Mesenchymal stem cell (in vitro differentiated cells and primary cell): ENCODE measurements around the gene PIAS4.
A peak's percentile ranks its signal among the peaks of the same experiment; 100 is the strongest.

Source experiments
- DNase-seq: peaks from one replicate; pipeline ENCODE4 v3.0.0-alpha.2; 2013
- H2AFZ ChIP-seq: one replicate; pipeline ENCODE4 v1.6.1; 2013; ENCODE audit warnings: low read depth, mild to moderate bottlenecking, control low read depth, inconsistent platforms, low read length, moderate library complexity
- H2AK5ac ChIP-seq: 2 replicates; pipeline ENCODE4 v1.6.1; 2013; ENCODE audit warnings: low read length, moderate library complexity, mild to moderate bottlenecking, inconsistent platforms; ENCODE audit not compliant: severe bottlenecking
- H2BK120ac ChIP-seq: one replicate; pipeline ENCODE4 v1.6.1; 2013; ENCODE audit warnings: low read depth, mild to moderate bottlenecking, inconsistent platforms, low read length, moderate library complexity
- H2BK12ac ChIP-seq, 2 experiments: one replicate each; pipeline ENCODE4 v1.6.1; 2013; ENCODE audit warnings: inconsistent platforms in 2 of 2, low read length in 2 of 2, mild to moderate bottlenecking in 2 of 2, moderate library complexity in 2 of 2, control low read depth in 1 of 2
- H2BK15ac ChIP-seq: one replicate; pipeline ENCODE4 v1.6.1; 2013; ENCODE audit warnings: mild to moderate bottlenecking, low read depth, inconsistent platforms; ENCODE audit not compliant: poor library complexity, severe bottlenecking
- H2BK5ac ChIP-seq: 2 replicates; pipeline ENCODE4 v1.6.1; 2013; ENCODE audit warnings: low read depth, mild to moderate bottlenecking, low read length, control low read depth, inconsistent platforms; ENCODE audit not compliant: poor library complexity, severe bottlenecking
- H3K14ac ChIP-seq, 2 experiments: one replicate each; pipeline ENCODE4 v1.6.1; 2013; ENCODE audit warnings: inconsistent platforms in 2 of 2, low read length in 2 of 2, control low read depth in 1 of 2, mild to moderate bottlenecking in 1 of 2, moderate library complexity in 1 of 2
- H3K18ac ChIP-seq, 2 experiments: one replicate each; pipeline ENCODE4 v1.6.1; 2013; ENCODE audit warnings: inconsistent platforms in 2 of 2, low read length in 2 of 2, control low read depth in 1 of 2, low read depth in 1 of 2, mild to moderate bottlenecking in 1 of 2
- H3K23ac ChIP-seq, 2 experiments: one replicate each; pipeline ENCODE4 v1.6.1; 2013; ENCODE audit warnings: inconsistent platforms in 2 of 2, low read length in 2 of 2, mild to moderate bottlenecking in 2 of 2, moderate library complexity in 2 of 2, control low read depth in 1 of 2
- H3K27ac ChIP-seq: 2 replicates; pipeline ENCODE4 v1.5.1; 2013; ENCODE audit warnings: mild to moderate bottlenecking, moderate library complexity, low read length, control low read depth, inconsistent platforms; ENCODE audit not compliant: poor library complexity, severe bottlenecking
- H3K27me3 ChIP-seq, 2 experiments: 2 replicates each; pipeline versions ENCODE4 v1.6.1 to v1.7.0; 2013; ENCODE audit warnings: low read length in 2 of 2, mild to moderate bottlenecking in 2 of 2, moderate library complexity in 2 of 2, control low read depth in 1 of 2, inconsistent platforms in 1 of 2; ENCODE audit not compliant: control insufficient read depth in 1 of 2, insufficient read depth in 1 of 2
- H3K36me3 ChIP-seq, 2 experiments: 2 replicates each; pipeline versions ENCODE4 v1.6.1 to v1.7.0; 2013; ENCODE audit warnings: low read length in 2 of 2, control low read depth in 1 of 2, inconsistent platforms in 1 of 2, low read depth in 1 of 2, mild to moderate bottlenecking in 1 of 2; ENCODE audit not compliant: insufficient read depth in 2 of 2, control insufficient read depth in 1 of 2
- H3K4ac ChIP-seq, 2 experiments: one replicate each; pipeline ENCODE4 v1.6.1; 2013; ENCODE audit warnings: inconsistent platforms in 2 of 2, low read length in 2 of 2, mild to moderate bottlenecking in 2 of 2, moderate library complexity in 2 of 2, control low read depth in 1 of 2, low read depth in 1 of 2
- H3K4me1 ChIP-seq: 2 replicates; pipeline ENCODE4 v1.6.1; 2013; ENCODE audit warnings: low read depth, low read length, control low read depth; ENCODE audit not compliant: control insufficient read depth, insufficient read depth
- H3K4me2 ChIP-seq: 2 replicates; pipeline ENCODE4 v1.6.1; 2013; ENCODE audit warnings: low read length, mild to moderate bottlenecking, inconsistent platforms; ENCODE audit not compliant: poor library complexity, severe bottlenecking
- H3K4me3 ChIP-seq, 2 experiments: 2 replicates each; pipeline versions ENCODE4 v1.5.1 to v1.7.0; 2013; ENCODE audit warnings: low read length in 2 of 2, mild to moderate bottlenecking in 2 of 2, control low read depth in 1 of 2, low read depth in 1 of 2; ENCODE audit not compliant: insufficient read depth in 1 of 2
- H3K79me1 ChIP-seq: replicated peaks from 2 replicates; pipeline ENCODE4 v1.6.1; 2013; ENCODE audit warnings: mild to moderate bottlenecking, control low read depth, low read length, inconsistent platforms; ENCODE audit not compliant: poor library complexity, severe bottlenecking
- H3K9ac ChIP-seq: 2 replicates; pipeline ENCODE4 v1.7.0; 2013; ENCODE audit warnings: mild to moderate bottlenecking, low read length, moderate library complexity
- H3K9me3 ChIP-seq: 2 replicates; pipeline ENCODE4 v1.7.0; 2013; ENCODE audit warnings: mild to moderate bottlenecking, low read length; ENCODE audit not compliant: control insufficient read depth
- H4K8ac ChIP-seq: one replicate; pipeline ENCODE4 v1.6.1; 2013; ENCODE audit warnings: inconsistent platforms, mild to moderate bottlenecking, low read length, moderate library complexity
- H4K91ac ChIP-seq: one replicate; pipeline ENCODE4 v1.6.1; 2013; ENCODE audit warnings: mild to moderate bottlenecking, low read length, inconsistent platforms
- WGBS: methylation state at CpG from one replicate; pipeline ENCODE4 v1.1.7; 2013; ENCODE audit warnings: mixed read lengths; 5-methylcytosine and 5-hydroxymethylcytosine counted together

PIAS4 gene

GRCh38 chr19:4051175-4052101 is 43.9 kb downstream of the PIAS4 start:
- peaks cover 34% of the 10 kb centered on the region for H3K4me1 ChIP-seq
- H3K4me3 ChIP-seq: peak overlapping the region in 1 of 2 experiments; percentile 41
- H2BK12ac ChIP-seq: no peak overlapping the region
- H3K79me1 ChIP-seq: no peaks in the 10 kb centered on the region
- H2BK15ac ChIP-seq: no peak overlapping the region
- H3K18ac ChIP-seq: no peak overlapping the region
- H2BK5ac ChIP-seq: no peak overlapping the region
- H3K36me3 ChIP-seq: peaks cover 57 to 81% of the 10 kb centered on the region in 2 experiments
- H2AK5ac ChIP-seq: peak overlapping the region; percentile 7
- no peaks in the 10 kb centered on the region for H3K27me3 ChIP-seq
- H3K27ac ChIP-seq: peak overlapping the region; percentile 50
- 78% methylated on average over 10 of the region's 15 CpGs for WGBS
- H3K9me3 ChIP-seq: no peaks in the 10 kb centered on the region
- no peak overlapping the region for H4K91ac ChIP-seq
- H3K14ac ChIP-seq: no peak overlapping the region
- H3K9ac ChIP-seq: peak overlapping the region; percentile 67
- H3K4me2 ChIP-seq: peak overlapping the region; percentile 14
- H2BK120ac ChIP-seq: no peak overlapping the region
- no peak overlapping the region for H3K23ac ChIP-seq
- no peak overlapping the region for H3K4ac ChIP-seq
- H4K8ac ChIP-seq: no peak overlapping the region
- H2AFZ ChIP-seq: no peak overlapping the region
- peak; percentile 76 for DNase-seq

GRCh38 chr19:4052114-4052992 is 44.8 kb downstream of the PIAS4 start:
- Histone ChIP-seq H4K8ac (no peak overlapping the region), H2BK15ac (no peak overlapping the region), H3K4me1 (peaks cover 34% of the 10 kb centered on the region), H3K18ac (no peak overlapping the region), H3K4ac (no peak overlapping the region), H2BK5ac (no peak overlapping the region), H3K4me2 (peak overlapping the region; percentile 4), H3K4me3 (peak overlapping the region in 1 of 2 experiments; percentile 59), H3K27me3 (no peaks in the 10 kb centered on the region), H2AFZ (no peak overlapping the region), H3K23ac (no peak overlapping the region), H3K9ac (peak overlapping the region; percentile 66), H3K27ac (peak overlapping the region; percentile 66), H4K91ac (no peak overlapping the region), H3K14ac (peak overlapping the region in 1 of 2 experiments; percentile 61), H3K36me3 (peaks cover 56 to 77% of the 10 kb centered on the region in 2 experiments), H2BK120ac (no peak overlapping the region), H2AK5ac (no peak overlapping the region), H2BK12ac (no peak overlapping the region), H3K9me3 (no peaks in the 10 kb centered on the region), H3K79me1 (no peaks in the 10 kb centered on the region)
- DNase-seq: no peak
- 83% methylated on average over 27 of the region's 27 CpGs for WGBS

GRCh38 chr19:4052993-4053422 is 45.5 kb downstream of the PIAS4 start:
- Histone ChIP-seq H3K23ac (no peak overlapping the region), H3K27me3 (no peaks in the 10 kb centered on the region), H2BK12ac (no peak overlapping the region), H3K18ac (no peak overlapping the region), H3K9ac (peak overlapping the region; percentile 66), H3K14ac (no peak overlapping the region), H2BK120ac (no peak overlapping the region), H2AFZ (no peak overlapping the region), H4K91ac (no peak overlapping the region), H2AK5ac (no peak overlapping the region), H3K4ac (no peak overlapping the region), H3K4me3 (peak overlapping the region in 1 of 2 experiments; percentile 59), H3K36me3 (peaks cover 54 to 76% of the 10 kb centered on the region in 2 experiments), H2BK5ac (no peak overlapping the region), H4K8ac (no peak overlapping the region), H3K4me1 (peaks cover 37% of the 10 kb centered on the region), H3K9me3 (no peaks in the 10 kb centered on the region), H3K4me2 (no peak overlapping the region), H3K79me1 (no peaks in the 10 kb centered on the region), H2BK15ac (no peak overlapping the region), H3K27ac (peak overlapping the region; percentile 66)
- no peak for DNase-seq
- WGBS: 81% methylated on average over 13 of the region's 13 CpGs
